Measurements from ENCODE around the gene INTS14.
A peak's percentile ranks its signal among the peaks of the same experiment; 100 is the strongest.
"Not testable (repeated sequence)": the region's sequence is repeated elsewhere in the genome, so short reads cannot be mapped to it uniquely, and the experiment has no call there.

INTS14 gene

GRCh38 chr15:65551183-65551582, 59.7 kb downstream of the INTS14 start:
- Histone ChIP-seq H3K9ac (ENCODE audit: low read length) (no peak overlapping the region), H3K4me1 (ENCODE audit: control insufficient read depth, insufficient read depth, low read length) (no peaks in the 10 kb centered on the region), H3K9me3 (ENCODE audit: control insufficient read depth, low read length) (no peaks in the 10 kb centered on the region), H3K36me3 (ENCODE audit: control insufficient read depth, insufficient read depth, low read length, severe bottlenecking) (peaks cover 8% of the 10 kb centered on the region), H3K27me3 (replicated peaks; ENCODE audit: control insufficient read depth, insufficient read depth, low read length) (no peaks in the 10 kb centered on the region), H3K4me3 (ENCODE audit: low read length) (no peak overlapping the region)
- no peak for DNase-seq (ENCODE audit: low read depth)

- Histone ChIP-seq H3K9me3 (ENCODE audit: control insufficient read depth, low read length) (no peaks in the 10 kb centered on the region), H3K27me3 (replicated peaks; ENCODE audit: control insufficient read depth, insufficient read depth, low read length) (no peaks in the 10 kb centered on the region), H3K9ac (ENCODE audit: low read length) (no peak overlapping the region), H3K4me3 (ENCODE audit: low read length) (no peak overlapping the region), H3K36me3 (ENCODE audit: control insufficient read depth, insufficient read depth, low read length, severe bottlenecking) (peaks cover 6% of the 10 kb centered on the region), H3K4me1 (ENCODE audit: control insufficient read depth, insufficient read depth, low read length) (no peaks in the 10 kb centered on the region)
- DNase-seq (ENCODE audit: low read depth): peak; percentile 27
Measured at GRCh38 chr15:65550681-65551098, 60.2 kb downstream of the INTS14 start.

GRCh38 chr15:65549288-65549687, 61.6 kb downstream of the INTS14 start:
- DNase-seq (ENCODE audit: low read depth); H3K9ac ChIP-seq (ENCODE audit: low read length); H3K36me3 ChIP-seq (ENCODE audit: control insufficient read depth, insufficient read depth, low read length, severe bottlenecking); H3K4me1 ChIP-seq (ENCODE audit: control insufficient read depth, insufficient read depth, low read length); H3K4me3 ChIP-seq (ENCODE audit: low read length); H3K27me3 ChIP-seq (replicated peaks; ENCODE audit: control insufficient read depth, insufficient read depth, low read length); H3K9me3 ChIP-seq (ENCODE audit: control insufficient read depth, low read length): not testable (repeated sequence)

GRCh38 chr15:65547841-65548240, 63.1 kb downstream of the INTS14 start:
- H3K9ac ChIP-seq (ENCODE audit: low read length): no peak overlapping the region
- DNase-seq (ENCODE audit: low read depth): no peak
- H3K36me3 ChIP-seq (ENCODE audit: control insufficient read depth, insufficient read depth, low read length, severe bottlenecking): no peaks in the 10 kb centered on the region
- H3K27me3 ChIP-seq (replicated peaks; ENCODE audit: control insufficient read depth, insufficient read depth, low read length): no peaks in the 10 kb centered on the region
- no peaks in the 10 kb centered on the region for H3K9me3 ChIP-seq (ENCODE audit: control insufficient read depth, low read length)
- H3K4me3 ChIP-seq (ENCODE audit: low read length): no peak overlapping the region
- H3K4me1 ChIP-seq (ENCODE audit: control insufficient read depth, insufficient read depth, low read length): no peaks in the 10 kb centered on the region

GRCh38 chr15:65541231-65541820, 69.6 kb downstream of the INTS14 start:
- Histone ChIP-seq H3K4me3 (ENCODE audit: low read length) (no peak overlapping the region), H3K9ac (ENCODE audit: low read length) (no peak overlapping the region), H3K27me3 (replicated peaks; ENCODE audit: control insufficient read depth, insufficient read depth, low read length) (no peaks in the 10 kb centered on the region), H3K9me3 (ENCODE audit: control insufficient read depth, low read length) (no peaks in the 10 kb centered on the region), H3K36me3 (ENCODE audit: control insufficient read depth, insufficient read depth, low read length, severe bottlenecking) (no peaks in the 10 kb centered on the region), H3K4me1 (ENCODE audit: control insufficient read depth, insufficient read depth, low read length) (no peaks in the 10 kb centered on the region)
- no peak for DNase-seq (ENCODE audit: low read depth)

- Histone ChIP-seq H3K4me1 (ENCODE audit: control insufficient read depth, insufficient read depth, low read length) (no peaks in the 10 kb centered on the region), H3K9me3 (ENCODE audit: control insufficient read depth, low read length) (no peaks in the 10 kb centered on the region), H3K36me3 (ENCODE audit: control insufficient read depth, insufficient read depth, low read length, severe bottlenecking) (no peaks in the 10 kb centered on the region), H3K27me3 (replicated peaks; ENCODE audit: control insufficient read depth, insufficient read depth, low read length) (no peaks in the 10 kb centered on the region), H3K9ac (ENCODE audit: low read length) (no peak overlapping the region), H3K4me3 (ENCODE audit: low read length) (no peak overlapping the region)
- DNase-seq (ENCODE audit: low read depth): no peak
Measured at GRCh38 chr15:65540314-65540713, 70.6 kb downstream of the INTS14 start.

- H3K36me3 ChIP-seq (ENCODE audit: control insufficient read depth, insufficient read depth, low read length, severe bottlenecking): no peaks in the 10 kb centered on the region
- no peaks in the 10 kb centered on the region for H3K9me3 ChIP-seq (ENCODE audit: control insufficient read depth, low read length)
- no peaks in the 10 kb centered on the region for H3K27me3 ChIP-seq (replicated peaks; ENCODE audit: control insufficient read depth, insufficient read depth, low read length)
- H3K9ac ChIP-seq (ENCODE audit: low read length): no peak overlapping the region
- no peak for DNase-seq (ENCODE audit: low read depth)
- H3K4me3 ChIP-seq (ENCODE audit: low read length): no peak overlapping the region
- H3K4me1 ChIP-seq (ENCODE audit: control insufficient read depth, insufficient read depth, low read length): peaks cover 15% of the 10 kb centered on the region
Measured at GRCh38 chr15:65535192-65535591, 75.7 kb downstream of the INTS14 start.

- Histone ChIP-seq H3K27me3 (replicated peaks; ENCODE audit: control insufficient read depth, insufficient read depth, low read length) (no peaks in the 10 kb centered on the region), H3K4me1 (ENCODE audit: control insufficient read depth, insufficient read depth, low read length) (peaks cover 15% of the 10 kb centered on the region), H3K9ac (ENCODE audit: low read length) (no peak overlapping the region), H3K4me3 (ENCODE audit: low read length) (no peak overlapping the region), H3K9me3 (ENCODE audit: control insufficient read depth, low read length) (no peaks in the 10 kb centered on the region), H3K36me3 (ENCODE audit: control insufficient read depth, insufficient read depth, low read length, severe bottlenecking) (no peaks in the 10 kb centered on the region)
- peak; percentile 19 for DNase-seq (ENCODE audit: low read depth)
Measured at GRCh38 chr15:65533057-65533756, 77.7 kb downstream of the INTS14 start.

- H3K4me3 ChIP-seq (ENCODE audit: low read length): no peak overlapping the region
- H3K9me3 ChIP-seq (ENCODE audit: control insufficient read depth, low read length): no peaks in the 10 kb centered on the region
Measured at GRCh38 chr15:65532738-65533051, 78.2 kb downstream of the INTS14 start.

GRCh38 chr15:65530318-65531111, 80.4 kb downstream of the INTS14 start, which contains the start of gene HACD3:
TSS of gene HACD3 (plus strand) at chr15:65530463. CDS start at chr15:65530632, 169 bp downstream.
- Histone ChIP-seq H3K36me3 (ENCODE audit: control insufficient read depth, insufficient read depth, low read length, severe bottlenecking) (no peaks in the 10 kb centered on the region), H3K9me3 (ENCODE audit: control insufficient read depth, low read length) (no peaks in the 10 kb centered on the region), H3K4me3 (ENCODE audit: low read length) (peak within 1 kb of the TSS; percentile 93), H3K4me1 (ENCODE audit: control insufficient read depth, insufficient read depth, low read length) (peaks cover 15% of the 10 kb centered on the region), H3K9ac (ENCODE audit: low read length) (peak within 1 kb of the TSS; percentile 90), H3K27me3 (replicated peaks; ENCODE audit: control insufficient read depth, insufficient read depth, low read length) (no peaks in the 10 kb centered on the region)
- peak; percentile 93 for DNase-seq (ENCODE audit: low read depth)

More at GRCh38 chr15:65532738-65533051, 78.2 kb downstream of the INTS14 start:
- H3K4me1 ChIP-seq (ENCODE audit: control insufficient read depth, insufficient read depth, low read length): peaks cover 15% of the 10 kb centered on the region
- no peaks in the 10 kb centered on the region for H3K27me3 ChIP-seq (replicated peaks; ENCODE audit: control insufficient read depth, insufficient read depth, low read length)
- peak; percentile 65 for DNase-seq (ENCODE audit: low read depth)
- H3K36me3 ChIP-seq (ENCODE audit: control insufficient read depth, insufficient read depth, low read length, severe bottlenecking): no peaks in the 10 kb centered on the region
- H3K9ac ChIP-seq (ENCODE audit: low read length): no peak overlapping the region

- Histone ChIP-seq H3K4me1 (ENCODE audit: control insufficient read depth, insufficient read depth, low read length) (peaks cover 15% of the 10 kb centered on the region), H3K9ac (ENCODE audit: low read length) (peak overlapping the region; percentile 90), H3K27me3 (replicated peaks; ENCODE audit: control insufficient read depth, insufficient read depth, low read length) (no peaks in the 10 kb centered on the region), H3K4me3 (ENCODE audit: low read length) (peak overlapping the region; percentile 93), H3K36me3 (ENCODE audit: control insufficient read depth, insufficient read depth, low read length, severe bottlenecking) (no peaks in the 10 kb centered on the region), H3K9me3 (ENCODE audit: control insufficient read depth, low read length) (no peaks in the 10 kb centered on the region)
- DNase-seq (ENCODE audit: low read depth): no peak
Measured at GRCh38 chr15:65529762-65530317, 81.1 kb downstream of the INTS14 start.
